Measurements from ENCODE around the gene PPP1R13B.

The PPP1R13B gene

GRCh38 chr14:103710771-103711377, 136.5 kb downstream of the PPP1R13B start:
- no peak overlapping the region for H3K4me3 ChIP-seq (replicated peaks in 1 of 2; ENCODE audit: low read depth in 2 of 2, low read length in 2 of 2)
- no peak for DNase-seq (ENCODE audit: low read depth in 2 of 2)
- TF ChIP-seq CTCF (IDR thresholded peaks at IDR 0.05; ENCODE audit: low read depth, low read length): no peak

- no peak for DNase-seq (ENCODE audit: low read depth in 2 of 2)
- no peak overlapping the region for H3K4me3 ChIP-seq (replicated peaks in 1 of 2; ENCODE audit: low read depth in 2 of 2, low read length in 2 of 2)
- TF ChIP-seq CTCF (IDR thresholded peaks at IDR 0.05; ENCODE audit: low read depth, low read length): no peak
Observed at GRCh38 chr14:103709814-103710213, 137.6 kb downstream of the PPP1R13B start.

- no peak for TF ChIP-seq CTCF (IDR thresholded peaks at IDR 0.05; ENCODE audit: low read depth, low read length)
- H3K4me3 ChIP-seq (replicated peaks in 1 of 2; ENCODE audit: low read depth in 2 of 2, low read length in 2 of 2): no peak overlapping the region
- no peak for DNase-seq (ENCODE audit: low read depth in 2 of 2)
Observed at GRCh38 chr14:103708750-103709187, 138.6 kb downstream of the PPP1R13B start.

- no peak for TF ChIP-seq CTCF (IDR thresholded peaks at IDR 0.05; ENCODE audit: low read depth, low read length)
- no peak for DNase-seq (ENCODE audit: low read depth in 2 of 2)
- H3K4me3 ChIP-seq (replicated peaks in 1 of 2; ENCODE audit: low read depth in 2 of 2, low read length in 2 of 2): no peak overlapping the region
Observed at GRCh38 chr14:103707329-103708263, 139.8 kb downstream of the PPP1R13B start.

GRCh38 chr14:103706551-103707328, 140.6 kb downstream of the PPP1R13B start:
- no peak overlapping the region for H3K4me3 ChIP-seq (replicated peaks in 1 of 2; ENCODE audit: low read depth in 2 of 2, low read length in 2 of 2)
- TF ChIP-seq CTCF (IDR thresholded peaks at IDR 0.05; ENCODE audit: low read depth, low read length): no peak
- DNase-seq (ENCODE audit: low read depth in 2 of 2): no peak

- no peak overlapping the region for H3K4me3 ChIP-seq (replicated peaks in 1 of 2; ENCODE audit: low read depth in 2 of 2, low read length in 2 of 2)
- no peak for TF ChIP-seq CTCF (IDR thresholded peaks at IDR 0.05; ENCODE audit: low read depth, low read length)
- no peak for DNase-seq (ENCODE audit: low read depth in 2 of 2)
Observed at GRCh38 chr14:103705504-103706284, 141.7 kb downstream of the PPP1R13B start.
